ENCODE results near the gene CHRNB1.
A peak's percentile ranks its signal among the peaks of the same experiment; 100 is the strongest.
"Not testable (repeated sequence)": the region's sequence is repeated elsewhere in the genome, so short reads cannot be mapped to it uniquely, and the experiment has no call there.

CHRNB1 gene

GRCh38 chr17:7468804-7469389, 24.0 kb downstream of the CHRNB1 start:
- DNase-seq, result no peak

- not testable (repeated sequence) for DNase-seq
Measured at GRCh38 chr17:7469843-7470242, 25.0 kb downstream of the CHRNB1 start.

- not testable (repeated sequence) for DNase-seq
Measured at GRCh38 chr17:7470457-7470973, 25.7 kb downstream of the CHRNB1 start.

DNA sequence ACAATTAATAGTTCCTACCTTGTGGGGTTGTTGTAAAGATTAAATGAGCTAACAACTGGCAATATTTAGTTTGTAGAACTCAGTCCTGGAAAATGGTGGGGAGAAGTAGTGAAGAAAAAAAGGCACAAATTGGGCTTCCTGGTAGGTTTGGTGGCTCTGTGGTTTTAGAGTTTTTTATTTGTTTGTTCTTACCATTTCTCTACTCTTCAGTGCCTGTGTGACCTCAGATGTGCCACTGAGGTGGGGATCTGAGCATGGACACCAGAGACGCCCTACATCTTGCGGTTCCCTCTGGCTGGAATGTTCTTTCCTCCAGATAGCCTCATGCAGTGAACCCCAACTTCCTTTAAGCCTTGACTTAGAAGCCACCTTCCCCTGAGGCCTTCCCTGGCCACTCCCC, 26.9 kb downstream of the CHRNB1 start:
- no peak for DNase-seq

DNA sequence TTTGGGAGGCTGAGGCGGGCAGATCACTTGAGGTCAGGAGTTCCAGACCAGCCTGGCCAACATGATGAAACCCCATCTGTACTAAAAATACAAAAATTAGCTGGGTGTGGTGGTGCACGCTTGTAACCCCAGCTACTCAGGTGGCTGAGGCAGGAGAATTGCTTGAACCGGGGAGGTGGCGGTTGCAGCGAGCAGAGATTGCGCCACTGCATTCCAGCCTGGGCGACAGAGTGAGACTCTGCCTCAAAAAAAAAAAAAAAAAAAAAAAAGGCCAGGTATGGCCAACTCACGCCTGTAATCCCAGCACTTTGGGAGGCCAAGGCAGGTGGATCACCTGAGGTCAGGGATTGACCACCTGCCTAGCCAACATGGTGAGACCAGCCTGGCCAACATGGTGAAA, 29.9 kb downstream of the CHRNB1 start:
- not testable (repeated sequence) for DNase-seq

DNA sequence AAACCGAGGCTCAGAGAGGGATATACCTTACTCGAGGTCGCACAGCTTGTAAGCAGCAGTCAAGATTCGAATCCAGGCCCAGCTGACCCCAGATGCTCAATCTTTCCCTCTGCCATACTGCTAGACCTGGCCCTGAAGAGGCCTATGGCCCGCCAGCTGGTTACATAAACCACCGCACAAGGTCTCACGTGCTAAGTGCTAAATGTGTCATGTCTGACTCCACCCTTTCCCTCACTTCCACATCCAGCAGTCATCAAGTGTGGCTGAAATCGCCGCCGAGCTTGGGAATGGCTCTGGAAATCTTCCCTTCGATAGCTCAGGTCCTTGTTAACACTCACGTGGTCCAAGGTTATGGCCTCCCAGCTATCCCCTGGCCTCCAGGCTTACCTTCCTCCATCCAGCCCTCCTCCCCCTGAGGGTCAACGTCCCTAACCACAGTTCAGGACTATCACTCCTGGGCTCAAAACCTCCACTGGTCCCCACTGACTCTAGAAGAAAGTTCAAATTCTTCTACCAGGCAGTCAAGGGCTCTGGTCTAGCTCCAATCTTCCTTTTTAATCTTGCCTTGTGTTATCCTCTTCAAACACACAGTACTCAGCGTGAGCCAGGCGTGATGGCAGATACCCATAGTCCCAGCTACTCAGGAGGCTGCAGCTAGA, 31.0 kb downstream of the CHRNB1 start:
- DNase-seq, result no peak

DNA sequence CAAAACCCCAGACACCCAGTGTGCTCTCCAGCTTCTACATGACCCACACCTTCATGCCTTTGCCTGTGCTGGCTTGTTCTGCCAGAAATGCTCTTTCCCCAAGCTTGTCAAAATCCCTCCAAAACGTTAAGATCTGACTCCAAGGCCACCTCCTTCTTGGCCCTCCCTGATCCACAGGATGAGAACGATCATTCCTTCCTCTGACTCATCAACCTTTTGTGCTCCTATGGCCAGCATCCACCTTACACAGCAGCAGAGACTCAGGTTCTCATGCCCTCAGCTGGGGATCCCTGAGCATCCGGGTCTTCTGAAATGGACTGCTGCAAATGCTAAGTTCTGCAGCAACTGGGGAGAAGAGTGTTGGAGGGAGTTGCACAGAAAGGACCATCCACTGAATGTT, 31.6 kb downstream of the CHRNB1 start:
- DNase-seq, result no peak

DNA sequence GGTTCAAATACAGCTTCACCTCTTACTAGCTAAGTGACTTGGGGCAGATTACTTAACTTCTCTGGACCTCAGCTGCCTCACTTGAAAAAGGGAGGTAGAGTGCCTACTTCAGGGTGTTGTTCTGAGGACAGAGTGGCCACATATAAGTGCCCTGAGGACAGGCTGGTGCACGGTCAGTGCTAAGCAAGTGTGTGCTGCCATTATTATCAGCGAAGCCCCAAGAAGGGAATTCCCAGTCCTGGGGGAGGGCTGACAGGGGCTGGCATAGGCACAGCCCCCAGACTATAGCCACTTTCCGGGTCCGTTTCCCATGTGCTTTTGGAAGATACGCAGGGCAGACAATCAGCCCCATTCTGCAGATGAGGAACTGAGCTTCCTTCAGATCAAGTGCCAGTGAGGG, 32.1 kb downstream of the CHRNB1 start:
- no peak for DNase-seq

DNA sequence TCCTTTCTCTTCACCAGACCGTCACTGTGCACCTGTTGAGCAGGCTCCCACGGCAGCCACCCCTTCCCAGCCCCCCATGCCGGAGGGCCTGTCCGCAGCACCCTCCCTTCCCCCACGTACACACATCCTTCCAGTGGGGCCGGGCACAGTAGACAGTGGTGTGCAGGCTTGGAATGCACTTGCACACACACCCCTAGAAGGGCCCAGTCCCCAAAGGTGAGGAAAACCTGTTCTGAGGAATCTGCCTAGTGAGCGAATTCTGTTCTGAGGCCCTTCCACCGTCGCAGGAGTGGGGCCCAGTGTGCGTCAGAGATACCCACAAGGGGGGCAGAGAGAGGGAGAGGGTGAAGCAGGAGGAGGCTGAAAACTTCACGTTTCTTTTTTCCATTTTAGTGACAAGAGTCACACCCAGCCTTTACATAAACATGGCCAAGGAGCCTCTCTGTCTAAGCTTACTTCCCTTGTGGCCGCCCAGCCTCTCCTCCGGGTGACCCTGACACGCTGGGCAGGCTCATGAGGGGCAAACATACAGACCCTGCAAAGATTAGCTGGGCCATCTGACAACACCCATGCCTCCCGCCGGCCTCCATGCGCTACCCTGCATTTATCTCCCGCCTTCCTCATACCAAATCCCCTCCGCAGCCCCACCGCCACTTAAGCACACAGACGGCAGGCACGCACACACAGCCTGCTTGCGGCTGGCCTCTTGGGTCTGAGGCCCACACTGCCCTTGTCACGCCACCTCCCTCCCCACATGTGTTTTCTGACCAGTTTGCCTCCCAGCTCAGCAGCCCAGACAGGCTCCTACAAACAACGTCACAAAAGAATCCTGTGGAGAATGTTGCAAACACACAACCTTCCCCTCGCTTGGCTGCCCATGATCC, 32.8 kb downstream of the CHRNB1 start:
- no peak for DNase-seq

GRCh38 chr17:7478276-7479212, 33.7 kb downstream of the CHRNB1 start:
- no peak for DNase-seq

DNA sequence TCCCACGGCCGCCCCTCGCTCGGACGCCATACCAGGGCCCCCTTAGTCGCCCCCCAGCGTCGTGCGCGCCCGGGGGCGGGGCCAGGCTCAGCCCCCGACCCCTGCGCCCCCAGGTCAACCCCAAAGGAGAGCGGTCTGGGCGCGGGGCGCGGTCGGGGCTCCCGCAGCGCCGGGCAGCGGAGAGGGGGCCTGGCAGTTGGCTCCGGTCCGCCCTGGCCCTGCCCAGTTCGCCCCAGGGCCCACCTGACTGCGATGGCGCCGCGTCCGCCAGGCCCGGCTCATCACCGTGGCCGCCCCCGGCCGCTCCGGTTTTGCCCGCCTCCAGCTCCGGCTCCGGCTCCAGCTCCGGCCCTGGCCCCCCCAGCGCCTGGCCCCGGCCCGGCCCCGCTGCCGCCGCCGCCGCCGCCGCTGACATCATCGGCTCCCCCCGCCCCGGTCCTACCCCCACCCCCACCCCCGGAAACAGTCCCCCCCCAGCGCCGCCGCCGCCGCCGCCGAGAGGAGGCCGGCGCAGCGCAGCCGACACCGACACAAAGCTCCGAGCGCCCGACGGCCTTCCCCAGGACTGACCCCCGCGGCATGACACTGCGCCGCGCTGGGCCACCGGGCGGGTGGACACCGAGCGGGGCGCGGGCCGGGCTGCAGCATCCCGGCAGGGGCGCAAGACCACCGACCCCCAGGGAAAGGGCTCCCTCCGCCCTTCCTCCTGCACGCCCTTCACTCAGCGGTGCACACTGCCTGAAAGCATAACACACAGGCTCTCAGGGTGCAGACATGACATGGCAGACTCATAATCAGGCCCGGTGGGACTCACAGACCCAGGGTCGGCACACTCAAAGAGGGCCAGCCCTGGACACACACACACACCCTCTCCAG, 34.6 kb downstream of the CHRNB1 start, which contains the start of gene ZBTB4:
ZBTB4 (minus strand) TSS at position 419 of the 876 bp plus-strand sequence. CDS start 12,830 bp downstream, outside the sequence.
- no peak for DNase-seq

- DNase-seq, result no peak
Measured at GRCh38 chr17:7480089-7480384, 35.2 kb downstream of the CHRNB1 start.

GRCh38 chr17:7481275-7481674, 36.4 kb downstream of the CHRNB1 start, which contains the start of gene SLC35G6:
Gene SLC35G6 (plus strand): TSS chr17:7481446. CDS start chr17:7481517, 71 bp downstream.
- DNase-seq, result not testable (repeated sequence)

DNA sequence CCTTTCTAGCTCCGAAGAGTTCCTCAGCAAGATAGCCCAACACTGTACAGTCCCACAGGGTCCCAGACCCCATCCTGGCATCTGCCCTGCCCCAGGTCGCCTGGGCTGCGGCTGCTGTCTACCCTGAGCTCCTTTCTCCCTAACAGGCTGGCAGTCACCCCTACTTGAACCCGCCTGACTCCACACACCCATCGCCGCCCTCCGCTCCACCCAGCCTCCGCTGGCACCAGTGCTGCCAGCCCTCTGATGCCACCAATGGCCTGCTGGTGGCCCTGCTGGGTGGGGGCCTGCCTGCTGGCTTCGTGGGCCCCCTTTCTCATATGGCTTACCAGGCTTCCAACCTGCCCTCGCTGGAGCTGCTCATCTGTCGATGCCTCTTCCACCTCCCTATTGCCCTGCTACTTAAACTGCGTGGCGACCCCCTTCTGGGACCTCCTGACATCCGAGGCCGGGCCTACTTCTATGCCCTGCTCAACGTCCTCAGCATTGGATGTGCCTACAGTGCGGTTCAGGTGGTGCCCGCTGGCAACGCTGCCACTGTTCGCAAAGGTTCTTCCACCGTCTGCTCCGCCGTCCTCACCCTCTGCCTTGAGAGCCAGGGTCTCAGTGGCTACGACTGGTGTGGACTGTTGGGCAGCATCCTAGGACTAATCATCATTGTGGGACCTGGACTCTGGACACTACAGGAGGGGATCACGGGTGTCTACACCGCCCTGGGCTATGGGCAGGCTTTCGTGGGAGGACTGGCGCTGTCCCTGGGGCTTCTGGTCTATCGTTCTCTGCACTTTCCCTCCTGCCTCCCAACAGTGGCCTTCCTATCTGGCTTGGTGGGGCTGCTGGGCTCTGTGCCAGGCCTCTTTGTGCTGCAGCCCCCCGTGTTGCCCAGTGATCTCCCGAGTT, 37.2 kb downstream of the CHRNB1 start:
- not testable (repeated sequence) for DNase-seq

- DNase-seq, result not testable (repeated sequence)
Measured at GRCh38 chr17:7482742-7483088, 37.9 kb downstream of the CHRNB1 start.

- peak; percentile 69 for DNase-seq
Measured at GRCh38 chr17:7483255-7484066, 38.6 kb downstream of the CHRNB1 start.

- DNase-seq, result peak; percentile 89
Measured at GRCh38 chr17:7484067-7484918, 39.4 kb downstream of the CHRNB1 start, which contains the start of gene POLR2A. Gene POLR2A (plus strand): TSS chr17:7484366.

DNA sequence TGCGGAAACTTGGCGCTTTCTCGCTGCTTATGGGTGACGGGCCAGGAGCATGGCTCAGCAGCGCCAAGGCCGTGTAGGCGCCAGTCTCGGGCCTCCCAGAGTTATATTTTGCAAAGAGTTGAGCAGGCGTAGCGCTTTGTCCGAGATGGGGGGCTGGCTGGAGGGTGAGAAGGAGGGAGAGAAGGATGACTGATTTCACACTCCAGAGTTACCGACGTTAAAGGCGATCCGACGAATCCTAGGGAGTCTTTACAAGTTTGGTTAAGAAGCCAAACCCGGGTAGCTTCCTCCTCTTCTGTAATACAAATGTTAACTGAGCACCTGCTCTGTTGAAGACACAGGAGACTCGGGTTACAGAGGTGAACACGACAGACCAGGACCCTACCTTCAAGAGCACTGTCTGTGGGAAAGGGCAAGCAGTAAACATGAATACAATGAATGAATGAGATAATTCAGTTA, 40.1 kb downstream of the CHRNB1 start:
- no peak for DNase-seq

All from NK-92 treated with Interleukin-12 subunit alpha and Interleukin-12 subunit beta, amount 100 ng/mL, for 24 hours (cell line).